HG03060 (cell line): ENCODE measurements around the gene PGAM4.
"Not testable (repeated sequence)": the region's sequence is repeated elsewhere in the genome, so short reads cannot be mapped to it uniquely, and the experiment has no call there.

ENCODE experiments used
- ATAC-seq: cut with Tn5 transposase; IDR thresholded peaks from one replicate; pipeline ENCODE4 v1.9.1; 2021; ENCODE audit warnings: low read depth, moderate number of reproducible peaks; ENCODE audit not compliant: unreplicated experiment

Gene PGAM4

DNA sequence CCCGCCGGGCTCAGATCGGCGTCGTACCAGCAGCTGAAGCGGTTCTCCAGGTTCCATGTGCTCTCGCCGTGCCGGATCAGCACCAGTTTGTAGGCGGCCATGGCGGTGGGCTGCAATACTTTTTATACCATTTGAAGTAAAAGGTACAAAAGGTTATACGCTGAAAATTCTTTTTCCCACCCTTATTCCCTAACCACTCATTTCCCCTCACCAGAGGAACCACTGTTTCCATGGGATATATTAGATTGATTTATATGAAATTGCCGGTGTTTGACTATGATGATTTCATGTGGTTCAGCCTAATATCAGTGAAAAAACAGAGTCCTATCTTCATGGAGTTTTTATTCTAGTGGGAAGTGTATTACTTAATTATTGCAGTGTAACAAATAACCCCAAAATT is at the start of gene PGAM4:
PGAM4 (minus strand) TSS at position 101 of the 400 bp plus-strand sequence; CDS start at position 101, 0 bp downstream.
- ATAC-seq, result no peak

GRCh38 chrX:78011846-78012245 is 42.4 kb upstream of the PGAM4 start:
- no peak for ATAC-seq

DNA sequence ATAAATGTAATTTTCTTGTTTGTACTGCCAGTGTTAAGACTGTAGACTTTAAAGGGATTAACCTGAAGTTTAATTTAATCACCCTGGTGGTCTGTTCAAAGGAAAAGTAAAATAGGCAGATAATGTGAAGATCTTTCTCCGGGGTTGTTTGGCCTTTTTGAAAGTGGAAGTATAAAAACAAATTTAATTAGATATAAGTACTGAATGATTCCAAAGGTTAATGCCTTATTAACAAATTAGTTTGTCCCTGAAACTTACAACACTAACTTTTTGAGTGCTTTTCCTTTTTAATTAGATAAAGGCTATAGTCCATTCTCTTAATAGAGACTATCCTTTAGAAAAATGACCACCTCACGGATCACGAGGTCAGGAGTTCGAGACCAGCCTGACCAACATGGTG is 10.4 kb upstream of the PGAM4 start:
- no peak for ATAC-seq

DNA sequence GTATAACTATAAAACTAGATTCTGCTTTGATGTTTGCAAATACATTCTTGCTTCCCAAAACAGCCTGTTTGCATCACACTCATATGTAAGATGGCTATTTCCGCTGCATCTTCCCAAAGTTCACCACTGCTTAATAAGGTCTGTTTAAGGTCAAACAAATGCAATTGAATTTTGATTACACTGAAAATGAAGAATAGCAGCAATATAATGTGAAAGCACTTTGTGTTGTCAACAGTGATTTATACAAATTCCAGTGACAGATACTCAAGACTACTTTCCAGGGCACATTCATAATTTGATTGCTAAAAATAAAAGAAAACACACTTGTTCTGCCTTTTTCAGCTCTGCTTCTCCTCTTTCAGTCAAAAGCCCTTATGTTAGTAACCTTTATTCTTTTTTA is 8.1 kb upstream of the PGAM4 start:
- ATAC-seq, result no peak

DNA sequence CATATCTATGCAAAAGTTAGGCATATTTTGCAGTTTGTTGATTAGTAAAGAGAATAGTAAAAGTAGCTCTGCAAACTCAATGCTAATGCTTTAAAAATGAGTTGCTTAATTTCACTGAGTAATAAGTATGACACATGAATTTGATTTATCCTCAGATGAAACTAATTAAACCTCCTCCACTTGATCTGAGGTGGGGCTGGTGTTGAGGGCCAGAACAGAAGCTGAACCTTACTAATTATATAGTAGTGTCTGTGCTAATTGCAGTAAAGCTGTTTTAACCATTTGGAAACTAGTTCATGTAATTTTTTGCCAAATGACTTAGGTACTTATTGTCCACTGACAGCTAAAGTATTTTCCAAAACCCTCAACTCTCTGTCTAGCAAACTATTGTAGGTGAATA is 7.7 kb upstream of the PGAM4 start:
- no peak for ATAC-seq

GRCh38 chrX:77975755-77976154 is 6.3 kb upstream of the PGAM4 start:
- no peak for ATAC-seq

DNA sequence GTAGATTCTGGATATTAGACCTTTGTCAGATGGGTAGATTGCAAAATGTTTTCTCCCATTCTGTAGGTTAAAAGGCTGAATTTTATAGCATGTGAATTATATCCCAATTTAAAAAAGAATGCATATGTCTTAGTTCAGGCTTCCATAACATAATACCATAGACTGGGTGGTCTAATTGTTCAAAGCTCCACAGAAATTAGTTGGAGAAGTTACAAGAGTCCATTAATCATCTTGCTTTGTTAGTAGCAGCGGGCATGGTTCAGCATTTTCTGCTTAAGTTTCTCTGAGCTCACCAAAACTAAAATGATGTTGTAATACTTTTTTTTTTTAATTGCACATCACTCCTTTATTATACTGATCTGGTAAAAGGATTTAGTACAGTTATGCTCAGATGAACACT is 1.8 kb downstream of the PGAM4 start:
- ATAC-seq, result no peak

GRCh38 chrX:77966361-77966760 is 3.1 kb downstream of the PGAM4 start:
- no peak for ATAC-seq

DNA sequence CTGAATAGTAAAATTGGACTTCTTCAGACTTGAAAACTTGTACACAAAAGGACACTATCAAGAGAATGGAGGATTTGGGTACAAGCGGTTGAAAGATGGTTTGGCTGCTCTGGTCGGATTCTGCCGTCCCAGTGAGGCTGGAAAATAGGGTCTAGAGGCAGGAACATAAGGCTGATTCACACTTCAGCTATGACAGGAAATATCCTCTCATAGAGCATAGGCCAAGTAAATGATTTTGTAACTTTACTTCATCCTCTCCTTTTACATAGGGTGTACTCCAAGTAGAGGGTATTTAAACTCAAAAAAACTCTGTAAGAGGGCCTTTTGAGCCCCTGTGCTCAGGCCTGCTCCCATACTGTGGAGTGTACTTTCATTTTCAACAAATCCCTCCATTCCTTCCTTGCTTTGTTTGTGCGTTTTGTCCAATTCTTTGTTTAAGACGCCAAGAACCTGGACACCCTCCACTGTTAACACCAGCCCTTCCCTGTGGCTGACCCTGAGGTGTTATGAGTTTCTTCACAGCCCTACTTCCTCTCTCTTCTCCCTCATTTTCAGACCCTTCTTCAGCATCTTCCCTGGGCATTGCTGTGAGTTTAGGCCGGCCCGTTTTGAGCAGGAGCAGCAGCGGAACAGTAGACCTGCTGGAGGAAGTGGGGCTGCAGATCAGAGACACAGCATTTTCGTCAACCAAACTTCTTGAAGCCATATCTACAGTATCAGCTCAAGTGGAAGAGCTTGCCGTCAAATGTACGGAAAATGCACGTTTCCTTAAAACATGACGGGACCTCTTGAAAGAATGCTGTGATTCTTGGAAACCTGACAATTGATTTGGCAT is 7.2 kb downstream of the PGAM4 start:
- no peak for ATAC-seq

- ATAC-seq, result no peak
Observed at GRCh38 chrX:77961063-77961462, 8.4 kb downstream of the PGAM4 start.

GRCh38 chrX:77960567-77960966 is 8.9 kb downstream of the PGAM4 start:
- ATAC-seq, result no peak

- no peak for ATAC-seq
Observed at GRCh38 chrX:77953708-77954107, 15.7 kb downstream of the PGAM4 start.

DNA sequence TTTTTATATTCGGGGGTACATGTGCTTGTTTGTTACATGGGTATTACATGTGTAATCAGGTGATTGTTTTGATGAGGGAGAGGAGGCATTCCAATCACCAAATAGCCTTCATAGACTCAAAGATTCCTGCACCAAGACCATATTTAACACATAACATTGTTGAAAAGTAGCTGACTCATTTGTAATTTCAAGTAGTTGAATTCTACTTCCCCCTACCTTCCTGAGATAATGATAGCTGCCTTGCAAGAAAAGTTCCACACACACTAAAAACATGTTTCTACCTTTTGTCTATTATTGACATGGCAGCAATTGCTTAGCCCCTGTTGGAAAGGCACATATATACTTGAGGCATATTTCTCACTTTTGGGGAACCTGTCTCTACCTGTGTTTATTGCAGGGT is 16.1 kb downstream of the PGAM4 start:
- ATAC-seq, result no peak

- ATAC-seq, result no peak
Observed at GRCh38 chrX:77952173-77952572, 17.3 kb downstream of the PGAM4 start.

DNA sequence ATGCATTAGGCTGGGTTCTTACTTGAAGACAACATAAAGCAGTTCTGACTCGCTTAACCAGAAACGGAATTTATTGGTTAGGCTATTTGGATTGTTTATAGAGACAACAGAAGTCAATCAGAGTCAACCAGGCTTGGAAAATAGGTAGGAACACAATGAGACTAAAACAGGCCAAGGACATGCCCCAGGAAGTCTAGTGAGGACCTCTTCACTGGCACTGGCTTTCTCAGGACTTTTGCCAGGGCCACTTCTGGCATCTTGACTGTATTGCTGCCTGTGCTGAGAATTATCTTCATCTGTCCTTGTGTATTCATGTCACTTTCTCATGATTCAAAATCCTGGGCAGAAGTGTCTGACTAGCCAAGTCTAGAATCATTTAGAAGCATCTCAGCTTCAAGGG is 19.6 kb downstream of the PGAM4 start:
- no peak for ATAC-seq

GRCh38 chrX:77946571-77946970 is 22.9 kb downstream of the PGAM4 start:
- no peak for ATAC-seq

DNA sequence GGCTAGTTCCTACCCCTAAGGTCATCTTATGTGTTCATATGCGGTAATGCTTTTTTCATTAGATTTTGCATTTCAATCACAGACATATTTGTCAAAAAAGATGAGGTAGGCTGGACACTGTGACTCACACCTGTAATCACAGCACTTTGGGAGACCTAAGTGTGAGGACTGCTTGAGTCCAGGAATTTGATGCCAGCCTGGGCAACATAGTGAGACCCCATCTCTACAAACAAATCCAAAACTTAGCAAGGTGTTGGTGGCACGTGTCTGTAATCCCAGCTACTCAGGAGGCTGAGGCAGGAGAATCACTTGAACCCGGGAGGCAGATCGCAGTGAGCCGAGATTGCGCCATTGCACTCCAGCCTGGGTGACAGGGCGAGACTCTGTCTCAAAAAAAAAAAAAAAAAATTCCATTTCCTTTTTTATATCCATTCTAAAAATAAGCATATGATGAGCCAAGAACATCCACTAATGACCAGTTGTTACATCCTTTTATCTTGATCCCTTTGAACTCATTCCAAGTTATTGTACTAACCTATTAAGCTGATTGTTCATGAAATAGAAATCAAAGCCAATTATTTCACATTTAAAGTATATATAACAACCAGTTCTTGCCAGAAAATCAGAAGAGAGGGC is 23.4 kb downstream of the PGAM4 start:
- no peak for ATAC-seq

GRCh38 chrX:77945031-77945430 is 24.4 kb downstream of the PGAM4 start:
- not testable (repeated sequence) for ATAC-seq

DNA sequence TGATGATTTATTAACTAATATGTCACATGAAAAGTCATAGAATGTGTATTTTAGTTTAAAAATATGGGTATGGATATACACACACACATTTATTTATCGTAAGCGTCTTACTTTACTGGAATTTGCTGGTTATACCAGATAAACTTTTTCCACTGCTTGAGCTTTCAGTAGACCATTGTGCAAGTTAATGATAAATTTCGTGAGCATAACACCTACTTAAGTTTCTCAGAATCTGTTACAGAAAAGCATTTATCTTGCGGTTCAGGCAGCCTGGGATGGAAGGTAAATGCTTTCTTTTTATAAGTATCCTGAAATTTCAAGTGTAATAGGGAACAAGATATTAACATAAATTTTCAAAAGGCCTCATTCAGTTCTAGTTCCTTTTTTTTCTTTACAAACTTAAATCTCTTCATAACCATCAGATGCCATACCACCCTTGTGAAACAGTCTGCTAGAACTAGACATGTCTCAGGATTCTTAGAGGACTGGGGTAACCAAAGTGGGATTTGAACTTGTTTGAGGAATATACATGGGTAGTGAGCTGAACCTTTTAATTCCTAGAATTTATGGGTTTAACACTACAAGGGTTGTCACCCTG is 31.3 kb downstream of the PGAM4 start:
- no peak for ATAC-seq

DNA sequence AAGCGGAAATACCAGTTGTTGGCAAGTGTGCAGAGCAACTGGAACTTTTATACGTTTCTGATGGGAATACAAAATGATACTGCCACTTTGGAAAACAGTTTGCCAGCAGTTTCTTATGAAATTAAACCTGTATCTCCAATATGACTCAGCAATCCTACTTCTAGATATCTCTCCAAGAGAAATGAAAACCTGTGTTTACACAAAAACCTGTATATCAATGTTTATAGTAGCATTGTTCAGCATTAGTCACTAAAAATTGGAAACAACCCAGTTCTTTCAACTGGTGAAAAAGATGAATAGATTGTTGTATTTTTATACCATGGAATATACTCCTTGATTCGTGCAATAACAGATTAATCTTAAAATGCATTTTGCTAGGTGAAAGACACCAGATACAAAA is 32.1 kb downstream of the PGAM4 start:
- ATAC-seq, result no peak

GRCh38 chrX:77936299-77936698 is 33.1 kb downstream of the PGAM4 start:
- ATAC-seq, result no peak

GRCh38 chrX:77935886-77936285 is 33.6 kb downstream of the PGAM4 start:
- no peak for ATAC-seq
